GM19438 (cell line): ENCODE results near the gene CDV3.
A peak's percentile ranks its signal among the peaks of the same experiment; 100 is the strongest.
"Not testable (repeated sequence)": the region's sequence is repeated elsewhere in the genome, so short reads cannot be mapped to it uniquely, and the experiment has no call there.

Source experiments
- ATAC-seq: cut with Tn5 transposase; IDR thresholded peaks from one replicate; pipeline ENCODE4 v1.9.1; 2021; ENCODE audit warnings: low read depth; ENCODE audit not compliant: unreplicated experiment

The CDV3 gene

GRCh38 chr3:133573629-133574194, at the start of gene CDV3:
TSS of gene CDV3 (plus strand) at chr3:133573686. CDS start at chr3:133574045, 359 bp downstream.
- peak; percentile 15 for ATAC-seq

GRCh38 chr3:133523758-133524157, 49.7 kb upstream of the CDV3 start:
- not testable (repeated sequence) for ATAC-seq

- no peak for ATAC-seq
Observed at GRCh38 chr3:133525435-133525834, 48.1 kb upstream of the CDV3 start.

GRCh38 chr3:133527081-133527715, 46.3 kb upstream of the CDV3 start:
- ATAC-seq, result no peak

- no peak for ATAC-seq
Observed at GRCh38 chr3:133529809-133530208, 43.7 kb upstream of the CDV3 start.

- no peak for ATAC-seq
Observed at GRCh38 chr3:133531981-133532380, 41.5 kb upstream of the CDV3 start.

GRCh38 chr3:133532951-133533350, 40.5 kb upstream of the CDV3 start:
- ATAC-seq, result no peak

GRCh38 chr3:133535971-133536881, 37.3 kb upstream of the CDV3 start:
- no peak for ATAC-seq

- ATAC-seq, result not testable (repeated sequence)
Observed at GRCh38 chr3:133537131-133537530, 36.4 kb upstream of the CDV3 start.

- ATAC-seq, result no peak
Observed at GRCh38 chr3:133538154-133538553, 35.3 kb upstream of the CDV3 start.

- no peak for ATAC-seq
Observed at GRCh38 chr3:133540896-133541674, 32.4 kb upstream of the CDV3 start.

- no peak for ATAC-seq
Observed at GRCh38 chr3:133542871-133543270, 30.6 kb upstream of the CDV3 start.

- ATAC-seq, result not testable (repeated sequence)
Observed at GRCh38 chr3:133544983-133545382, 28.5 kb upstream of the CDV3 start.

GRCh38 chr3:133547432-133548041, 25.9 kb upstream of the CDV3 start:
- ATAC-seq, result no peak

- ATAC-seq, result no peak
Observed at GRCh38 chr3:133548090-133548489, 25.4 kb upstream of the CDV3 start.

GRCh38 chr3:133549565-133549964, 23.9 kb upstream of the CDV3 start:
- no peak for ATAC-seq

- ATAC-seq, result not testable (repeated sequence)
Observed at GRCh38 chr3:133551589-133551988, 21.9 kb upstream of the CDV3 start.

- no peak for ATAC-seq
Observed at GRCh38 chr3:133561679-133562078, 11.8 kb upstream of the CDV3 start.

GRCh38 chr3:133562376-133562775, 11.1 kb upstream of the CDV3 start:
- no peak for ATAC-seq

- ATAC-seq, result no peak
Observed at GRCh38 chr3:133563186-133563591, 10.3 kb upstream of the CDV3 start.
